B cell (primary cell): ENCODE data around the gene DNAI1. TPM values are rescaled to one million over a fixed set of nuclear protein-coding genes. Genes with fewer than 3 reads are reported as not detected.

Experiments used
- ATAC-seq: fragments of 200-7000 bp; cut with Tn5 transposase; one replicate; pipeline ENCODE4 v1.10.0; 2021; ENCODE audit warnings: low read depth, mild to moderate bottlenecking, moderate number of reproducible peaks, moderate library complexity
- CTCF ChIA-PET: fragments of 350-600 bp; sonication (Branson Sonifier 250); formaldehyde crosslinking; loops from one replicate; lab custom pipeline; 2021; ENCODE audit warnings: antibody characterized with exemption, inconsistent platforms; lab: Charles Lee
- POLR2A ChIA-PET: fragments of 350-600 bp; sonication (Branson Sonifier 250); formaldehyde crosslinking; loops from one replicate; lab custom pipeline; 2021; ENCODE audit warnings: antibody characterized with exemption; lab: Charles Lee
- DNase-seq: peaks from one replicate; pipeline ENCODE4 v3.0.0; 2013
- H2AFZ ChIP-seq: 2 replicates; pipeline ENCODE4 v1.6.1; 2012; ENCODE audit warnings: mild to moderate bottlenecking, low read depth, low read length; ENCODE audit not compliant: insufficient read depth, poor library complexity, severe bottlenecking
- H3K27ac ChIP-seq, 2 donors: 1 replicate in 1 of 2; 2 replicates in 1 of 2; pipeline ENCODE4 v1.5.1; 2012 to 2013; ENCODE audit warnings: low read length in 2 of 2, mild to moderate bottlenecking in 2 of 2, moderate library complexity in 1 of 2
- H3K27me3 ChIP-seq, 4 experiments: fragments of 200-600 bp in 1 of 4; sonication (generic) in 1 of 4; replicated peaks in 1 of 4; 1 replicate in 2 of 4; 2 replicates in 2 of 4; pipeline versions ENCODE4 v1.6.1 to v1.7.0; 2013 to 2016; ENCODE audit warnings: low read length in 3 of 4, mild to moderate bottlenecking in 2 of 4, mixed read lengths in 1 of 4, moderate library complexity in 1 of 4; ENCODE audit not compliant: insufficient read depth in 4 of 4, control insufficient read depth in 3 of 4; ENCODE audit errors: control extremely low read depth in 1 of 4
- H3K36me3 ChIP-seq, 2 experiments: replicated peaks in 1 of 2; 1 replicate in 1 of 2; 2 replicates in 1 of 2; pipeline versions ENCODE4 v1.6.1 to v1.7.1; 2013; ENCODE audit warnings: low read length in 1 of 2; ENCODE audit not compliant: insufficient read depth in 2 of 2, control insufficient read depth in 1 of 2; ENCODE audit errors: control extremely low read depth in 1 of 2, extremely low read depth in 1 of 2
- H3K4me1 ChIP-seq, 2 donors: fragments of 200-600 bp in 1 of 2; sonication (generic) in 1 of 2; 1 replicate in 1 of 2; 2 replicates in 1 of 2; pipeline versions ENCODE4 v1.5.1 to v1.6.1; 2013 to 2017; ENCODE audit warnings: low read length in 2 of 2; ENCODE audit not compliant: control insufficient read depth in 2 of 2, insufficient read depth in 2 of 2
- H3K4me2 ChIP-seq: replicated peaks from 2 replicates; pipeline ENCODE3; 2012; ENCODE audit warnings: mild to moderate bottlenecking, low read depth, low read length; ENCODE audit not compliant: poor library complexity, severe bottlenecking
- H3K4me3 ChIP-seq, 5 experiments: fragments of 200-600 bp in 1 of 5; sonication (generic) in 1 of 5; 1 replicate in 3 of 5; 2 replicates in 2 of 5; pipeline versions ENCODE4 v1.5.1 to v1.7.0; 2011 to 2016; ENCODE audit warnings: low read length in 4 of 5, mild to moderate bottlenecking in 4 of 5, low read depth in 2 of 5, control low read depth in 1 of 5, moderate library complexity in 1 of 5; ENCODE audit not compliant: insufficient read depth in 1 of 5; ENCODE audit errors: control extremely low read depth in 1 of 5, extremely low read depth in 1 of 5
- H3K79me2 ChIP-seq: fragments of 200-600 bp; sonication (generic); one replicate; pipeline ENCODE4 v1.6.0; 2016; ENCODE audit warnings: low read length; ENCODE audit not compliant: control insufficient read depth, insufficient read depth
- H3K9ac ChIP-seq: fragments of 200-600 bp; sonication (generic); 2 replicates; pipeline ENCODE4 v1.6.1; 2017; ENCODE audit warnings: mild to moderate bottlenecking, low read length, moderate library complexity
- H3K9me3 ChIP-seq, 3 donors: one replicate each; pipeline versions ENCODE4 v1.6.1 to v1.7.1; 2013; ENCODE audit warnings: low read length in 2 of 3; ENCODE audit not compliant: control insufficient read depth in 2 of 3, insufficient read depth in 1 of 3; ENCODE audit errors: control extremely low read depth in 1 of 3
- H4K20me1 ChIP-seq: 2 replicates; pipeline ENCODE4 v1.6.0; 2012; ENCODE audit warnings: mild to moderate bottlenecking, low read length; ENCODE audit not compliant: insufficient read depth, control insufficient read depth, poor library complexity, severe bottlenecking
- H3K27ac Mint-ChIP-seq: one replicate; pipeline ENCODE4 v1.8.0; 2021; ENCODE audit warnings: mixed read lengths
- H3K27me3 Mint-ChIP-seq: one replicate; pipeline ENCODE4 v1.8.0; 2021; ENCODE audit warnings: mixed read lengths
- H3K4me1 Mint-ChIP-seq: one replicate; pipeline ENCODE4 v1.8.0; 2021; ENCODE audit warnings: mixed read lengths
- H3K4me3 Mint-ChIP-seq: one replicate; pipeline ENCODE4 v1.8.0; 2021; ENCODE audit warnings: mixed read lengths
- H3K9me3 Mint-ChIP-seq: one replicate; pipeline ENCODE4 v1.8.0; 2022; ENCODE audit warnings: mixed read lengths; ENCODE audit not compliant: insufficient read depth
- CTCF ChIP-seq: fragments of 200-600 bp; IDR thresholded peaks from one replicate; pipeline ENCODE4 v1.8.0; 2022; ENCODE audit warnings: antibody characterized with exemption, mild to moderate bottlenecking
- EZH2 ChIP-seq: IDR thresholded peaks from 2 replicates; pipeline ENCODE4 v1.6.1; 2012; ENCODE audit warnings: borderline replicate concordance, low read depth, mild to moderate bottlenecking, moderate library complexity, low read length; ENCODE audit not compliant: insufficient read depth, poor library complexity, severe bottlenecking
- WGBS: methylation state at CpG from one replicate; pipeline ENCODE4 v1.1.5; 2013; ENCODE audit warnings: missing lambda C conversion rate; ENCODE audit not compliant: insufficient coverage; 5-methylcytosine and 5-hydroxymethylcytosine counted together
- intact Hi-C: fragments of 100-400 bp; cut with micrococcal nuclease; formaldehyde crosslinking; loops from one replicate; pipeline ENCODE4 v1.10.0; 2022
- polyA plus RNA-seq: library from polyadenylated mRNA; depleted of rRNA; stranded (reverse); fragments of >200 nt; gene quantifications from 2 replicates; pipeline ENCODE4 v1.2.3, GENCODE V29; 2012
- total RNA-seq, 2 donors: library from RNA; stranded (reverse); fragments of 120-200 nt in 1 of 2; gene quantifications; 1 replicate in 1 of 2; 2 replicates in 1 of 2; pipeline versions ENCODE4 v1.2.3 to v1.2.4, GENCODE V29; 2013 to 2022

The DNAI1 gene
- total and polyA plus RNA-seq, 2 donors (not counting 1 experiment from before 2014, with no cell fraction given), result not detected

GRCh38 chr9:34451545-34451944 lies 7.1 kb upstream of the DNAI1 start:
- Mint-ChIP-seq H3K4me1 (peaks cover 9% of the 10 kb centered on the region), H3K4me3 (no peak overlapping the region), H3K27me3 (no peaks in the 10 kb centered on the region), H3K27ac (no peak overlapping the region), H3K9me3 (no peaks in the 10 kb centered on the region)
- no peaks in the 10 kb centered on the region for H3K27me3 ChIP-seq
- no peak for TF ChIP-seq EZH2
- no peak for TF ChIP-seq CTCF
- 72% methylated on average over 2 of the region's 3 CpGs for WGBS
- H3K79me2 ChIP-seq, result peaks cover 62% of the 10 kb centered on the region
- intact Hi-C loops, result loop anchor here (10.0 kb wide), 2 partner anchors 267 to 637 kb away; partner anchors contain the start of gene UBE2R2
- ATAC-seq (no peak), DNase-seq (no peak)
- H3K27ac ChIP-seq, result no peak overlapping the region
- H3K4me1 ChIP-seq, result peaks cover 0 to 4% of the 10 kb centered on the region in 2 donors
- no peak overlapping the region for H2AFZ ChIP-seq
- POLR2A ChIA-PET, result no interaction called here
- peaks cover 42% of the 10 kb centered on the region for H4K20me1 ChIP-seq
- CTCF ChIA-PET, result interaction anchor here (1.1 to 2.4 kb wide), 3 partner anchors 12 to 152 kb away, joined by 3 to 7 read pairs (median 4); no protein-coding TSS in a partner anchor
- H3K4me3 ChIP-seq, result no peak overlapping the region
- no peak overlapping the region for H3K4me2 ChIP-seq
- no peaks in the 10 kb centered on the region for H3K9me3 ChIP-seq
- H3K9ac ChIP-seq, result no peak overlapping the region
- H3K36me3 ChIP-seq, result no peaks in the 10 kb centered on the region

DNA sequence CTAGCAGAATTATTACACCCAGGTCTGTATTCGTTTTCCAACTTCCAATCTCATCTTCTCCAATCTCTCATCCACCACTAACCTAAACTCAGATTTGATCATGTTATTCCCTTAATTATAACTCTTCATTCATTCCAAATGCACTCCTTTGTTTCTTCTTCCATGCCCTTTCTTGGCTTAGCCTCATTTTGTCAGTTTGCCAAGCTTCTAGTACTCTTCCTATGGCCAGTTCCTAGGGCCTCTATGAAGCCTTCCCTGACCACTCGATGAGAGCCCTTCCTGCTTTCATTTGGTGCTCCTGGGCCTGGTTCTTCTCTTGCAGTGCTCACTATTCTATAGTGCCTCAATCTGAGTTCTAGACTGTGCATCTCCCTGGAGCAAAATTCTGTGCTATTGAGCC lies 6.0 kb upstream of the DNAI1 start:
- TF ChIP-seq CTCF, result no peak
- H3K4me3 Mint-ChIP-seq, result no peak overlapping the region
- no peak overlapping the region for H3K27ac Mint-ChIP-seq
- H3K27me3 ChIP-seq, result no peaks in the 10 kb centered on the region
- no peaks in the 10 kb centered on the region for H3K9me3 Mint-ChIP-seq
- peaks cover 68% of the 10 kb centered on the region for H3K79me2 ChIP-seq
- H3K4me1 Mint-ChIP-seq, result peaks cover 19% of the 10 kb centered on the region
- peaks cover 52% of the 10 kb centered on the region for H4K20me1 ChIP-seq
- H3K27ac ChIP-seq, result no peak overlapping the region
- intact Hi-C loops, result loop anchor here (10.0 kb wide), 2 partner anchors 268 to 638 kb away; partner anchors contain the start of gene UBE2R2
- no peak for ATAC-seq
- H3K4me2 ChIP-seq, result no peak overlapping the region
- CTCF ChIA-PET, result interaction anchor here (1.0 kb wide), 1 partner anchor 13 kb away, joined by 3 read pairs; no protein-coding TSS in a partner anchor
- H3K4me1 ChIP-seq, result peaks cover 7 to 12% of the 10 kb centered on the region in 2 donors
- H3K9ac ChIP-seq, result no peak overlapping the region
- POLR2A ChIA-PET, result no interaction called here
- whole genome bisulfite sequencing, result 94% methylated on average over 2 of the region's 2 CpGs
- no peaks in the 10 kb centered on the region for H3K36me3 ChIP-seq
- H2AFZ ChIP-seq, result no peak overlapping the region
- H3K27me3 Mint-ChIP-seq, result no peaks in the 10 kb centered on the region
- H3K4me3 ChIP-seq, result no peak overlapping the region
- H3K9me3 ChIP-seq, result peaks cover 0 to 2% (median 0%) of the 10 kb centered on the region in 3 donors
- DNase-seq, result no peak
